DLD1 (cell line): ENCODE results near the gene MYO1H.

Experiments
- in situ Hi-C: cut with HindIII; loops from 2 replicates; pipeline ENCODE4 v1.10.0; 2017; ENCODE audit warnings: low sequenced_read_pairs

Gene MYO1H

GRCh38 chr12:109343677-109344076 lies 4.0 kb upstream of the MYO1H start:
- in situ Hi-C loops = no loop called here

- in situ Hi-C loops = no loop called here
These were observed 2.3 kb upstream of the MYO1H start for GRCh38 chr12:109345428-109345827.

- in situ Hi-C loops = no loop called here
These were observed 780 bp upstream of the MYO1H start for GRCh38 chr12:109346920-109347319.

- in situ Hi-C loops = no loop called here
These were observed 4.5 kb downstream of the MYO1H start for GRCh38 chr12:109352184-109352583.

- in situ Hi-C loops = no loop called here
These were observed 8.9 kb downstream of the MYO1H start for GRCh38 chr12:109356577-109356976.

- in situ Hi-C loops = no loop called here
These were observed 9.3 kb downstream of the MYO1H start for GRCh38 chr12:109357032-109357431.

- in situ Hi-C loops = no loop called here
These were observed 10.6 kb downstream of the MYO1H start for GRCh38 chr12:109358154-109358869.

- in situ Hi-C loops = no loop called here
These were observed 11.5 kb downstream of the MYO1H start for GRCh38 chr12:109359131-109359690.

GRCh38 chr12:109369831-109370230 lies 22.1 kb downstream of the MYO1H start:
- in situ Hi-C loops = no loop called here

- in situ Hi-C loops = no loop called here
These were observed 29.5 kb downstream of the MYO1H start for GRCh38 chr12:109377139-109377685.

GRCh38 chr12:109378569-109378968 lies 30.9 kb downstream of the MYO1H start:
- in situ Hi-C loops = no loop called here

GRCh38 chr12:109382031-109382430 lies 34.3 kb downstream of the MYO1H start:
- in situ Hi-C loops = no loop called here

GRCh38 chr12:109383240-109383639 lies 35.5 kb downstream of the MYO1H start:
- in situ Hi-C loops = no loop called here

GRCh38 chr12:109385339-109386058 lies 37.8 kb downstream of the MYO1H start:
- in situ Hi-C loops = no loop called here

- in situ Hi-C loops = no loop called here
These were observed 38.3 kb downstream of the MYO1H start for GRCh38 chr12:109386059-109386433.

- in situ Hi-C loops = no loop called here
These were observed 39.9 kb downstream of the MYO1H start for GRCh38 chr12:109387425-109388166.

GRCh38 chr12:109388167-109388563 lies 40.5 kb downstream of the MYO1H start:
- in situ Hi-C loops = no loop called here

GRCh38 chr12:109389146-109389545 lies 41.4 kb downstream of the MYO1H start:
- in situ Hi-C loops = no loop called here

GRCh38 chr12:109393437-109394345 lies 46.0 kb downstream of the MYO1H start:
- in situ Hi-C loops = no loop called here

GRCh38 chr12:109394891-109395290 lies 47.2 kb downstream of the MYO1H start:
- in situ Hi-C loops = no loop called here
